SU-DHL-6 (cell line): ENCODE measurements around the gene KATNB1.

ENCODE experiments used
- CTCF ChIP-seq: fragments of 200-600 bp; sonication (generic); IDR thresholded peaks from one replicate; pipeline ENCODE4 v1.5.1; 2017; ENCODE audit warnings: antibody characterized with exemption, mild to moderate bottlenecking, low read length, moderate library complexity; ENCODE audit not compliant: insufficient read depth, poor library complexity, severe bottlenecking
- EZH2phosphoT487 ChIP-seq: fragments of 200-600 bp; sonication (generic), shearing (Covaris generic); conservative IDR thresholded peaks from 2 replicates; pipeline ENCODE4 v1.6.1; 2018; ENCODE audit warnings: mild to moderate bottlenecking, antibody characterized with exemption, low read length, moderate library complexity, mixed read lengths

GRCh38 chr16:57748596-57748995 is 13.0 kb downstream of the KATNB1 start:
- no peak for TF ChIP-seq CTCF
- no peak for TF ChIP-seq EZH2phosphoT487
